Measurements from ENCODE around the gene TEK. TPM values are rescaled to one million over a fixed set of nuclear protein-coding genes. Genes with fewer than 3 reads are reported as not detected.

TEK gene
- total RNA-seq, 2 donors from 2014 or later = 2.4 to 4.9 TPM

DNA sequence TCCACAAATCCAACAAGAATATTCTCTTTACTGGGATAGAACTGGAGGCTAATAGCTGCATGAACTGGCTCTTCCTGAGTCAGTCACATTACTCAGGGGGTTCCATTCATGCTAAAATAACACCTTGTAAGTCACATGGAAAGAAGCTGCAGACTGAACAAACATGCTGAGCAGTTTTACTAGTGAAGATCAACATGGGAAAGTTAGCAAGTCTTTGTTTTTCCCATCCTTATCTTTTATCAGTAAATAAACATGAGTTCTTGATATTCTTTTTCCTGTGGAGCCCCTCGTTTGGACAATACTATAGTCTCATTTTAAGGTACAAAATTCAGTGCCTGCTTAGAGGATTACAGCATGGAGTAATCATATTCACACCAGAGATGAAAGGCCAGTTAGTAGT, 43.7 kb upstream of the TEK start:
- H3K4me1 Mint-ChIP-seq = peaks cover 17% of the 10 kb centered on the region
- peak overlapping the region; percentile 44 for H3K27ac Mint-ChIP-seq
- DNase-seq = no peak
- no peak overlapping the region for H3K4me3 Mint-ChIP-seq
- Histone ChIP-seq H3K27ac (ENCODE audit: low read depth, low read length) (no peak overlapping the region), H3K4me3 (ENCODE audit: low read length) (peak overlapping the region; percentile 46), H3K9me3 (ENCODE audit: control insufficient read depth, low read length) (no peaks in the 10 kb centered on the region), H3K4me1 (ENCODE audit: control insufficient read depth, insufficient read depth, low read length) (peaks cover 5% of the 10 kb centered on the region), H3K27me3 (ENCODE audit: control insufficient read depth, insufficient read depth, low read length, poor library complexity, severe bottlenecking) (no peaks in the 10 kb centered on the region), H3K9ac (ENCODE audit: extremely low read depth, low read length, poor library complexity, severe bottlenecking) (no peak overlapping the region), H3K36me3 (ENCODE audit: control insufficient read depth, insufficient read depth, low read length) (no peaks in the 10 kb centered on the region)
- H3K27me3 Mint-ChIP-seq (ENCODE audit: insufficient read depth) = no peaks in the 10 kb centered on the region
- WGBS, 2 experiments (ENCODE audit: insufficient coverage in 1 of 2, insufficient read length in 1 of 2) = 14 to 19% methylated on average over 1 of the region's 1 CpG
- no peaks in the 10 kb centered on the region for H3K9me3 Mint-ChIP-seq
- TF ChIP-seq CTCF (conservative IDR thresholded peaks at IDR 0.05) = no peak
- H3K36me3 Mint-ChIP-seq (ENCODE audit: low read depth) = peaks cover 4% of the 10 kb centered on the region

DNA sequence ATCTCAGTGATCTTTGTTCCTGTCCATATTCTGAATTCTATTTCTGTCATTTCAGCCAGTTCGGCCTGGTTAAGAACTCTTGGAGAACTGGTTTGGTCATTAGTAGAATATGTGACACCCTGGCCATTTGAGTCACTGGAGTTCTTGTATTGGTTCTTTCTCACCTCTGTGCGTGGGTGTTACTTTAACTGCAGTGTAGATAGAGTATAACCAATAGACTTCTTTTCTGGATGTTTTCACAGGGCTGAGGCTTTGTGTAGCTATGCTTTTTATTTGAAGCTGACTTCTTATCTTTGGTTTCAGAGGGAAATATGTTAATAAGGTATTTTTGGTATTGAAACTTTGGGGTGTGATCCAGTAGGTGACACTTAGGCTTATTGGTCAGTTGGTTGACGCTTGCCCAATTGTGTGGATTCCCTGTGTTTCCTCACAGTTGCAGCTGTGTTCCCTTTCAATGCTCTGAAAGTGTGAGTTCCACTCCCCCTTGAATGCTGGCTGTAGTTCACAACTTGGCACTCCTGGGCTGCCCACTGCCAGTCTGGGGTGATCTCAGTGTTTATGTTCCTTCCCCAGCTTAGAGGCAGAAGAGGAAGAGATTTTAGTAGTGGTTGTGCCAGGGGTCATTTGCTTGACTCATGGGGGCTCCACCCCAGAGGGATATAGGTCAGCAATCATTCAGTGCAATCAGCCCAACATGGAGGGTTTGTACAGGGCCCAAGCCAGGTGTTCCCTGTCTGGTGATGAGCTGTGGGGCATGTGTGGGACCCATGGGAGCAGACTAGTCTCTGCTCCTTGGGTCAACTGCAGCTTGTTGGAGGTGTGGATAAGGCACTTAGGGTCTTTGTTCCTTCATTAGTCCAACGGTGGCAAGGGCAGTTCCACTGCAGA, 34.9 kb upstream of the TEK start:
- Mint-ChIP-seq H3K4me3 (no peak overlapping the region), H3K9me3 (peaks cover 3% of the 10 kb centered on the region), H3K27me3 (ENCODE audit: insufficient read depth) (no peaks in the 10 kb centered on the region), H3K27ac (no peak overlapping the region), H3K4me1 (no peaks in the 10 kb centered on the region), H3K36me3 (ENCODE audit: low read depth) (peaks cover 13% of the 10 kb centered on the region)
- no peak for TF ChIP-seq CTCF (conservative IDR thresholded peaks at IDR 0.05)
- no peaks in the 10 kb centered on the region for H3K9me3 ChIP-seq (ENCODE audit: control insufficient read depth, low read length)
- no peak overlapping the region for H3K27ac ChIP-seq (ENCODE audit: low read depth, low read length)
- H3K4me3 ChIP-seq (ENCODE audit: low read length) = no peak overlapping the region
- H3K9ac ChIP-seq (ENCODE audit: extremely low read depth, low read length, poor library complexity, severe bottlenecking) = no peak overlapping the region
- no peaks in the 10 kb centered on the region for H3K36me3 ChIP-seq (ENCODE audit: control insufficient read depth, insufficient read depth, low read length)
- no peaks in the 10 kb centered on the region for H3K4me1 ChIP-seq (ENCODE audit: control insufficient read depth, insufficient read depth, low read length)
- 70 to 75% methylated on average over 4 of the region's 4 CpGs for WGBS, 2 experiments (ENCODE audit: insufficient coverage in 1 of 2, insufficient read length in 1 of 2)
- DNase-seq = no peak
- H3K27me3 ChIP-seq (ENCODE audit: control insufficient read depth, insufficient read depth, low read length, poor library complexity, severe bottlenecking) = no peaks in the 10 kb centered on the region

DNA sequence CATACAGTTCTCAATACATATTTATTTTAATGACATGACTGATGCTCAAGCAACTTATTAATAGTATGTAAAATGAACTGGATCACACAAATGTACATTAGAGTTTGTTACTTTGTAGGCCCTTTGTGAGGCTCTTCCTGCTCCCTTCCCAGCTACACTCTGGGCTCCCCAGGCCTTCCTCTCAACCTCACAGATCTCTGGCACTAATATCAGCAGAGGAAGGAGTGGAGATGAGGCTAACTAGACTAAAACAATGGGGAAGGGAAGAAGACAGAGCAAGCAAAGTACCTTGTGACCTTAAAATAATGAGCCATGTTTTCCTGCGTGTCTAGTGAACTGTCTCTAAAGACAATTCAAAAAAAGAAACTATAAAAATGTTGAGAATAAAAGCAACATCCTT, 30.3 kb upstream of the TEK start:
- H3K27ac ChIP-seq (ENCODE audit: low read depth, low read length) = no peak overlapping the region
- no peaks in the 10 kb centered on the region for H3K27me3 ChIP-seq (ENCODE audit: control insufficient read depth, insufficient read depth, low read length, poor library complexity, severe bottlenecking)
- Mint-ChIP-seq H3K36me3 (ENCODE audit: low read depth) (peaks cover 4% of the 10 kb centered on the region), H3K4me3 (no peak overlapping the region), H3K27ac (no peak overlapping the region), H3K27me3 (ENCODE audit: insufficient read depth) (no peaks in the 10 kb centered on the region), H3K4me1 (peaks cover 3% of the 10 kb centered on the region), H3K9me3 (no peaks in the 10 kb centered on the region)
- H3K9ac ChIP-seq (ENCODE audit: extremely low read depth, low read length, poor library complexity, severe bottlenecking) = no peak overlapping the region
- H3K36me3 ChIP-seq (ENCODE audit: control insufficient read depth, insufficient read depth, low read length) = no peaks in the 10 kb centered on the region
- no peak overlapping the region for H3K4me3 ChIP-seq (ENCODE audit: low read length)
- TF ChIP-seq CTCF (conservative IDR thresholded peaks at IDR 0.05) = no peak
- DNase-seq = no peak
- WGBS, 2 experiments (ENCODE audit: insufficient coverage in 1 of 2, insufficient read length in 1 of 2) = 100% methylated on average over 1 of the region's 1 CpG; no CpG with 5 or more reads in 1 of the 2 experiments
- no peaks in the 10 kb centered on the region for H3K9me3 ChIP-seq (ENCODE audit: control insufficient read depth, low read length)
- no peaks in the 10 kb centered on the region for H3K4me1 ChIP-seq (ENCODE audit: control insufficient read depth, insufficient read depth, low read length)
